22Rv1 (cell line): Measurements from ENCODE around the gene GRAPL.
"Not testable (repeated sequence)": the region's sequence is repeated elsewhere in the genome, so short reads cannot be mapped to it uniquely, and the experiment has no call there.

ENCODE experiments used
- CTCF ChIP-seq: fragments of 450-650 bp; IDR thresholded peaks from 2 replicates; pipeline ENCODE4 v1.5.1; 2017; ENCODE audit warnings: mild to moderate bottlenecking
- ZFX ChIP-seq: fragments of 450-650 bp; IDR thresholded peaks from 2 replicates; pipeline ENCODE4 v1.6.1; 2017; ENCODE audit warnings: antibody characterized with exemption, borderline replicate concordance

- not testable (repeated sequence) for TF ChIP-seq CTCF, ZFX
These were observed 9.2 kb downstream of the GRAPL start for GRCh38 chr17:19136605-19137004.
